HUES64 (cell line): Measurements from ENCODE around the gene RALB.
"Not testable (repeated sequence)": the region's sequence is repeated elsewhere in the genome, so short reads cannot be mapped to it uniquely, and the experiment has no call there.

Source experiments
- H3K27ac ChIP-seq: 2 replicates; pipeline ENCODE4 v1.7.0; 2013; ENCODE audit warnings: low read depth, low read length, inconsistent platforms
- H3K27me3 ChIP-seq: 2 replicates; pipeline ENCODE4 v1.6.1; 2013; ENCODE audit warnings: mild to moderate bottlenecking, low read length; ENCODE audit not compliant: insufficient read depth
- H3K36me3 ChIP-seq: 2 replicates; pipeline ENCODE4 v1.6.1; 2013; ENCODE audit warnings: mild to moderate bottlenecking, low read length; ENCODE audit not compliant: insufficient read depth
- H3K4me1 ChIP-seq: 2 replicates; pipeline ENCODE4 v1.6.1; 2013; ENCODE audit warnings: mild to moderate bottlenecking, low read length, moderate library complexity; ENCODE audit not compliant: insufficient read depth
- H3K4me3 ChIP-seq: 2 replicates; pipeline ENCODE4 v1.5.1; 2013; ENCODE audit warnings: mild to moderate bottlenecking, low read length, moderate library complexity
- H3K9ac ChIP-seq: 2 replicates; pipeline ENCODE4 v1.6.1; 2013; ENCODE audit warnings: mild to moderate bottlenecking, low read depth, low read length
- H3K9me3 ChIP-seq: 2 replicates; pipeline ENCODE4 v1.6.1; 2013; ENCODE audit warnings: low read depth, low read length; ENCODE audit not compliant: insufficient read depth
- WGBS: fragments of 150-250, 120-280 bp; methylation state at CpG from one replicate; pipeline ENCODE4 v1.1.7; 2013; ENCODE audit warnings: missing lambda C conversion rate; 5-methylcytosine and 5-hydroxymethylcytosine counted together

Gene RALB

GRCh38 chr2:120301284-120301683 is 48.6 kb downstream of the RALB start:
- 85% methylated on average over 5 of the region's 5 CpGs for WGBS
- Histone ChIP-seq H3K27ac (no peak overlapping the region), H3K4me1 (no peaks in the 10 kb centered on the region), H3K36me3 (no peaks in the 10 kb centered on the region), H3K9me3 (no peaks in the 10 kb centered on the region), H3K27me3 (no peaks in the 10 kb centered on the region), H3K4me3 (no peak overlapping the region), H3K9ac (no peak overlapping the region)

DNA sequence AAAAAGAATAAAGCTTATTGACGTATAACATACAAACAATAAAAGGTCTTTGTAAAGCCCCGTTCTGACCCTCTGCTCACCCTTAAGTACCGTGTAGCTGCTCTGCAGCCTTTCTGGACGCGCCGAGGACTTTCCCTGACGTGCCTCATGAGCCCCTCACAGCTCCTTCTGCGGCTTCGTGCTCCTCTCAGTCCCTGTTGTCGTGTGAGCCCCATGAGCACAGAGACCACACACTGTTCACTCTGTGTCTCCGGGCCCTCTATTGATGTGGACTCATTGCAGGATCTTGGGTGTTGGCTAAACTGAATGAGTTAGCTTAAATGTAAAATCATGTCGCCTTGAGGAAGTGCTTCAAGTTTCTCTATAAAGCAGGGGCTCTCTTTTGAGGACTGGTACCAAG is 49.6 kb downstream of the RALB start:
- no peak overlapping the region for H3K9ac ChIP-seq
- H3K4me1 ChIP-seq = no peaks in the 10 kb centered on the region
- H3K4me3 ChIP-seq = no peak overlapping the region
- no peak overlapping the region for H3K27ac ChIP-seq
- no peaks in the 10 kb centered on the region for H3K36me3 ChIP-seq
- H3K9me3 ChIP-seq = no peaks in the 10 kb centered on the region
- WGBS = 93% methylated on average over 12 of the region's 12 CpGs
- no peaks in the 10 kb centered on the region for H3K27me3 ChIP-seq

DNA sequence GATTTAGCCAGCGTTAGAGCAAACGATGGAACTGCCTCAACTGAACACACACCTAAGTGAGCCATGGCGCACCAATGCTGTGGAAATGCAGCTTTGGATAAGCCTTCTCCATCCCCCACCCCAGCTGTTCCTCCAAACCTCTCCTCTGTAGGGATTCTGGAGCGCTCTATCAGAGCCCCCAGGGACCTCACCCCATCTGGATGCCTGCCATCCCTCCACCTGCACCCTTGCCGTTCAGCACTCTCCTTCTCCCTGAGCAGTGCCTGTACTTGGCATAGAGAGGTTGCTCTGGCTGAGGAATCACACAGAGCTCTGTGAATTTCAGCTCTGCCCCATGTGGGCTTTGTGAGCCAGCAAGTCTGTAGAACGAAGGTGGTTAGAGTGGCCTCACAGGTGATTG is 50.5 kb downstream of the RALB start:
- WGBS = 94% methylated on average over 6 of the region's 6 CpGs
- no peak overlapping the region for H3K4me3 ChIP-seq
- no peak overlapping the region for H3K9ac ChIP-seq

GRCh38 chr2:120305296-120305695 is 52.6 kb downstream of the RALB start:
- Histone ChIP-seq H3K27me3 (no peaks in the 10 kb centered on the region; the same call in 1 of the 2 replicates), H3K27ac (no peak overlapping the region), H3K9me3 (no peaks in the 10 kb centered on the region), H3K4me1 (peaks cover 3% of the 10 kb centered on the region; the same call in 1 of the 2 replicates), H3K36me3 (no peaks in the 10 kb centered on the region), H3K9ac (no peak overlapping the region), H3K4me3 (no peak overlapping the region)
- 88% methylated on average over 6 of the region's 6 CpGs for WGBS

More for the DNA sequence above, 50.5 kb downstream of the RALB start:
- Histone ChIP-seq H3K4me1 (no peaks in the 10 kb centered on the region), H3K27me3 (no peaks in the 10 kb centered on the region), H3K27ac (no peak overlapping the region), H3K9me3 (no peaks in the 10 kb centered on the region), H3K36me3 (no peaks in the 10 kb centered on the region)

DNA sequence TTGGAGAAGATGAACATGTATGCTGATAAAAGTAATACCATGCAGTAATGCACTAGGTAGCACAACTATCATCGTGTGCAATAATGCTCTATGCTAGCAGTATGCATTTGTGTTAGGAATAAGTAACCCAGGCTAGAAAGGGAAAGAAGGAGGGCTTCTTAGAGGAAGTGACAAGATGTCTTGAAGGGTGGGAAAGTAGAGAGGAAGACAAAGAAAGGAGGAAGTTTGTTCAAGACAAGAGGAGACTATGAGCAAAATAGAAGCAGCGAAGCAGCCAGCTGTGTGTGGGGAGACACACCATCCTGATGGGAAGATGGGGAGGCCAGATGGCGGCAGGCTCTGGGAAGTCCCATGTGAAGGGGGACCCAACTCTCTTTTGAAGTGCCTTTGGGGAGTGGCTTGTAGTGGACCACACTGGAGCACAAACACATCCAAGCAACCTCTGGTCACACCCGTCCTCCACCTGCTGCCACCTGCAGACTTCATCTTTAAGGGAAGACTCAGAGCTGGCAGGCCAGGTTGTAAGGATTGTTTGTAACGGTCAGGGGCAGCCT is 53.4 kb downstream of the RALB start:
- Histone ChIP-seq H3K9me3 (no peaks in the 10 kb centered on the region), H3K4me1 (peaks cover 5% of the 10 kb centered on the region), H3K9ac (no peak overlapping the region), H3K36me3 (no peaks in the 10 kb centered on the region), H3K27me3 (peaks cover 5% of the 10 kb centered on the region), H3K4me3 (no peak overlapping the region), H3K27ac (no peak overlapping the region)
- 94% methylated on average over 5 of the region's 5 CpGs for whole genome bisulfite sequencing

GRCh38 chr2:120307482-120307881 is 54.8 kb downstream of the RALB start:
- no peak overlapping the region for H3K4me3 ChIP-seq
- no peaks in the 10 kb centered on the region for H3K36me3 ChIP-seq
- peaks cover 18% of the 10 kb centered on the region for H3K27me3 ChIP-seq

GRCh38 chr2:120308038-120308910 is 55.6 kb downstream of the RALB start:
- Histone ChIP-seq H3K4me3 (no peak overlapping the region), H3K9ac (no peak overlapping the region), H3K27ac (no peak overlapping the region), H3K9me3 (no peaks in the 10 kb centered on the region), H3K4me1 (peaks cover 5% of the 10 kb centered on the region), H3K36me3 (no peaks in the 10 kb centered on the region), H3K27me3 (peaks cover 24% of the 10 kb centered on the region)
- 92% methylated on average over 16 of the region's 16 CpGs for WGBS

More at GRCh38 chr2:120307482-120307881, 54.8 kb downstream of the RALB start:
- Histone ChIP-seq H3K4me1 (peaks cover 5% of the 10 kb centered on the region), H3K9me3 (no peaks in the 10 kb centered on the region), H3K9ac (no peak overlapping the region), H3K27ac (no peak overlapping the region)
- 83% methylated on average over 6 of the region's 7 CpGs for WGBS

GRCh38 chr2:120310136-120310535 is 57.5 kb downstream of the RALB start:
- no peak overlapping the region for H3K4me3 ChIP-seq
- no peaks in the 10 kb centered on the region for H3K9me3 ChIP-seq
- H3K27ac ChIP-seq = no peak overlapping the region
- peaks cover 42% of the 10 kb centered on the region for H3K27me3 ChIP-seq
- no peak overlapping the region for H3K9ac ChIP-seq
- no peaks in the 10 kb centered on the region for H3K36me3 ChIP-seq
- 92% methylated on average over 5 of the region's 6 CpGs for WGBS
- peaks cover 5% of the 10 kb centered on the region for H3K4me1 ChIP-seq

DNA sequence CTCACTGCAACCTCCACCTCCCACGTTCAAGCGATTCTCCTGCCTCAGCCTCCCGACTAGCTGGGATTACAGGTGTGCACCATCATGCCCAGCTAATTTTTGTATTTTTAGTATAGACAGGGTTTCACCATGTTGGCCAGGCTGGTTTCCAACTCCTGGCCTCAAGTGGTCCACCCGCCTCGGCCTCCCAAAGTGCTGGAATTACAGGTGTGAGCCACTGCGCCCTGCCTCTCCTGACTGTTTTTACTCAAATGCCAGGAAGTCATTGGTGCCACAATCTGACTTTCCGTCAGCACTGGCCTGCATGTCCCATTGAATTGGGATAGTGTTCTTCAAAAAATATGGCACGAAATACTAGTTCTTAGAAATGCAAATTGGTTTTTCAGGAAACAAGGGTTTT is 58.2 kb downstream of the RALB start:
- H3K4me3 ChIP-seq, H3K4me1 ChIP-seq: not testable (repeated sequence)
- 93% methylated on average over 8 of the region's 8 CpGs for WGBS

DNA sequence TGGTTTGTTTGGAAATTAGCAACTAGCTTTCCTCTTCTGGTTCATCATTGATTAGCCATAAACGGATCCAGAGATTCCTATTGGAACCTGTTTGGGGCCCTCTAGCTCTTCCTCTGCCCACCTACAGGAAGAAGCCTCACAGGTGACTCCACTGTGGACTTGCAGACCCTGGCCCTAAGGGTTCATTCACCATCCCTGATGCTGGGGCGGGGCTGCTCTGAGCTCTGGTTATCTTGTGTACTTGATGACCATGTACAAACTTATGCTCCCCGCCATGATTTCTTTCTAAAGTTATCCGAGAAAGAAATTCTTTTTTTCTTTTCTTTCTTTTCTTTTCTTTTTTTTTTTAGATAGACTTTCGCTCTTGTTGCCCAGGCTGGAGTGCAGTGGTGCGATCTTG is 59.4 kb downstream of the RALB start:
- Histone ChIP-seq H3K9me3 (no peaks in the 10 kb centered on the region), H3K36me3 (no peaks in the 10 kb centered on the region), H3K27ac (no peak overlapping the region), H3K4me3 (no peak overlapping the region), H3K9ac (no peak overlapping the region), H3K27me3 (peaks cover 46% of the 10 kb centered on the region), H3K4me1 (peaks cover 5% of the 10 kb centered on the region)
- 80% methylated on average over 6 of the region's 6 CpGs for WGBS

More for the DNA sequence above, 58.2 kb downstream of the RALB start:
- H3K27ac ChIP-seq, H3K36me3 ChIP-seq, H3K9ac ChIP-seq, H3K9me3 ChIP-seq: not testable (repeated sequence)
- peaks cover 46% of the 10 kb centered on the region for H3K27me3 ChIP-seq

DNA sequence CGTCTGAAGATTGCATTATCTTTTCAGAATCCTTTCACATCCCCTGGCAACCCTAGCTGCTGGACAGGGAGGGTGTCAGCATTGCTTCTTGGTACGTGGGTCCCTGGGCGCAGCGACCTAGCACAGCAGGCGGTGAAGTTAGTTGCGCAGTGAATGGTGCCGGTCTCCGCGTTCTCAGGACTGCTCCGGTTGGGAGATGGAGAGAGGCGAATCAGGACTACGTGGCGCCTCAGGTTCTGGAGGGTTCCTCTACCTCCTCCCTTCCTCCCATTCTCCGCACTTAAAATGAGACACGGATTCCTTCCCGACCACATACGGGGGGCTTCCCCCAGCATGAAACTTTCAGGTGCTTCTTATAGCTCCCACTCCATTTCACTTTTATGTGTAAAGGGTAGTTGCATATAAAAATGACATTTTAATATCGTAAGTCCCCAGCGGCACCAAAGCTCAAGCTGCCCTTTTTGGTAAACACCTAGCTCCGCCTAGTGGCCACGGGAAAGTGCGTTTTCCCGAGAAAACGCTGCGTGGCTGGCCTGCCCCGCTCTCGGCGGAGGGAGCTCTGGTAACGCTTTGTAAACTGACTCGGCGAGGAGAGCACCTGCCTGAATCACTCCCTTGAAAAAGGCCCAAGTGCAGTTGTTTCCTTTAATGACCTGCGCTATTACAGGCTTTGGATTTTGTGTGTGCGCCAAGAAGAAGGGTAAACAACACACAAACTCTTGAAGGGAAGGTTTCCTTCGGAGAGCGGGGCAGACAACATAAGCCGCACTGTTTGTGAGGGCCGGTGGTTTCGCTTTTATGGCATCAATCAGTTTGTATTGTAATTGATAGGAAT is 60.4 kb downstream of the RALB start:
- H3K27me3 ChIP-seq = peaks cover 46% of the 10 kb centered on the region
- H3K9ac ChIP-seq = no peak overlapping the region
- WGBS = 24% methylated on average over 38 of the region's 38 CpGs
- H3K4me3 ChIP-seq = peak overlapping the region; percentile 28
- H3K4me1 ChIP-seq = peaks cover 5% of the 10 kb centered on the region
- H3K27ac ChIP-seq = no peak overlapping the region
- no peaks in the 10 kb centered on the region for H3K9me3 ChIP-seq
- no peaks in the 10 kb centered on the region for H3K36me3 ChIP-seq
